Heart right ventricle (tissue), 16 donors: Measurements from ENCODE around the gene TMEM62. TPM values are rescaled to one million over a fixed set of nuclear protein-coding genes. Genes with fewer than 3 reads are reported as not detected.

Experiments
- ATAC-seq, 8 donors: fragments of 200-7000 bp; cut with Tn5 transposase; one replicate each; pipeline ENCODE4 v1.9.1; 2020; ENCODE audit warnings: mild to moderate bottlenecking in 8 of 8, moderate library complexity in 8 of 8, moderate number of reproducible peaks in 1 of 8
- DNase-seq, 2 donors: peaks; one replicate each; pipeline ENCODE4 v3.0.0-alpha.2; 2020
- H3K27ac ChIP-seq, 10 donors: fragments of 200-600 bp; sonication (generic) in 2 of 10; one replicate each; pipeline versions ENCODE4 v1.5.0 to v1.8.0; 2020 to 2022; ENCODE audit warnings: mild to moderate bottlenecking in 3 of 10
- H3K27me3 ChIP-seq, 7 donors: fragments of 200-600 bp; one replicate each; pipeline ENCODE4 v1.8.0; 2021 to 2022; ENCODE audit warnings: mild to moderate bottlenecking in 2 of 7
- H3K36me3 ChIP-seq, 9 donors: fragments of 200-600 bp; sonication (generic) in 1 of 9; one replicate each; pipeline versions ENCODE4 v1.5.0 to v1.8.0; 2020 to 2022; ENCODE audit warnings: mild to moderate bottlenecking in 2 of 9
- H3K4me1 ChIP-seq, 9 donors: fragments of 200-600 bp; sonication (generic) in 1 of 9; one replicate each; pipeline versions ENCODE4 v1.5.0 to v1.8.0; 2020 to 2022; ENCODE audit warnings: mild to moderate bottlenecking in 4 of 9
- H3K4me3 ChIP-seq, 10 donors: fragments of 200-600 bp; sonication (generic) in 2 of 10; one replicate each; pipeline versions ENCODE4 v1.5.0 to v1.8.0; 2020 to 2022; ENCODE audit warnings: mild to moderate bottlenecking in 7 of 10, moderate library complexity in 2 of 10
- H3K9me3 ChIP-seq, 11 donors: fragments of 200-600 bp in 10 of 11; sonication (generic) in 2 of 11; one replicate each; pipeline versions ENCODE4 v1.5.0 to v1.8.0; 2013 to 2022; ENCODE audit warnings: mild to moderate bottlenecking in 2 of 11, control low read depth in 1 of 11, moderate library complexity in 1 of 11
- CTCF ChIP-seq, 9 donors: fragments of 200-600 bp; sonication (generic) in 2 of 9; IDR thresholded peaks; one replicate each; pipeline versions ENCODE4 v1.5.0 to v1.8.0; 2021 to 2022; ENCODE audit warnings: antibody characterized with exemption in 9 of 9, mild to moderate bottlenecking in 5 of 9, moderate library complexity in 1 of 9
- WGBS, 2 donors: extraction: QIAGEN DNeasy Blood & Tissue Kit; methylation state at CpG; one replicate each; pipeline ENCODE4 v1.1.7; 2013; ENCODE audit warnings: inconsistent platforms in 1 of 2; 5-methylcytosine and 5-hydroxymethylcytosine counted together
- intact Hi-C, 10 donors: fragments of 100-400 bp; cut with DNase I; formaldehyde crosslinking; loops; one replicate each; pipeline versions ENCODE4 v1.11.1 to v1.14.2; 2022
- polyA plus RNA-seq, 2 donors: library from polyadenylated mRNA; stranded (reverse); fragments of 200-250 nt; gene quantifications; one replicate each; pipeline ENCODE4 v1.2.3, GENCODE V29; 2013
- total RNA-seq, 10 donors: library from RNA; stranded (reverse); fragmentation: NEBNext Ultra II Directional in 3 of 10; extraction: Animal tissue kit (Norgen Biotek cat#: 25700) in 3 of 10; gene quantifications; one replicate each; pipeline versions ENCODE4 v1.2.1 to v1.2.4, GENCODE V29; 2021 to 2023
- donor health status: Arrhythmogenic right ventricular cardiomyopathy.
- donor health status: ischemic (EF 13 %, LVEDD 7.1; RV severe dilation, severe dysfunction).
- donor health status: healthy with polysubstance abuse.
- donor health status: DM: no; HTN: yes; CAD: no.
- donor health status: DM: no; HTN: no; CAD: no.
- donor health status: ischemic (EF 25% LVEDD 6.9; RV normal size, moderate dysfunction).
- donor health status: ischemic (EF 25% LVEDD 5.7; RV mildly dilated, moderate dysfunction).
- donor health status: healthy.
- donor health status: DM: yes; HTN: yes; CAD: no.
- donor health status: Ischemic cardiomyopathy.
- donor health status: ischemic (EF 35%, LVEDD 5.7; RV mildly dilated, moderate dysfunction).
- donor health status: nonischemic (EF 11% LVEDD 7.7; RV severe dilation, severe dysfunction).
- donor health status: DM: yes; HTN: yes; CAD: no.
- donor health status: PGD.
- donor health status: ischemic (EF 29% LVEDD 5.4; RV normal size, mild dysfunction).
- donor health status: nonischemic (EF 23%, LVEDD 6.1; RV moderate dilation, normal function).

The TMEM62 gene
- total and polyA plus RNA-seq, 12 donors = 7.6 to 13.9 (median 11.7) TPM

- no peak overlapping the region for H3K27ac ChIP-seq
- no peak for DNase-seq
- intact Hi-C loops = no loop called here
- TF ChIP-seq CTCF (IDR thresholded peaks at IDR 0.05) = no peak
- no peak overlapping the region for H3K4me3 ChIP-seq
- H3K36me3 ChIP-seq = no peaks in the 10 kb centered on the region
- ATAC-seq = no peak
- WGBS, 2 donors = 86 to 93% methylated on average over 2 of the region's 2 CpGs
- H3K9me3 ChIP-seq = no peaks in the 10 kb centered on the region
- peaks cover 0 to 9% (median 3%) of the 10 kb centered on the region in 9 donors for H3K4me1 ChIP-seq
- H3K27me3 ChIP-seq = peaks cover 0 to 4% (median 0%) of the 10 kb centered on the region in 7 donors
These were observed 14.6 kb upstream of the TMEM62 start for GRCh38 chr15:43118829-43119228.

- 75 to 79% methylated on average over 2 of the region's 2 CpGs for WGBS, 2 donors
- no peaks in the 10 kb centered on the region for H3K36me3 ChIP-seq
- peak overlapping the region in 1 of 10 donors; percentile 80 for H3K27ac ChIP-seq
- DNase-seq (no peak), ATAC-seq (no peak)
- H3K27me3 ChIP-seq = no peaks in the 10 kb centered on the region
- intact Hi-C loops = no loop called here
- H3K4me1 ChIP-seq = peaks cover 0 to 9% (median 3%) of the 10 kb centered on the region in 9 donors
- H3K9me3 ChIP-seq = no peaks in the 10 kb centered on the region
- H3K4me3 ChIP-seq = no peak overlapping the region
- no peak for TF ChIP-seq CTCF (IDR thresholded peaks at IDR 0.05)
These were observed 11.5 kb upstream of the TMEM62 start for GRCh38 chr15:43121863-43122262.

GRCh38 chr15:43125100-43125661, 8.2 kb upstream of the TMEM62 start:
- 86 to 87% methylated on average over 3 of the region's 3 CpGs for WGBS, 2 donors
- Histone ChIP-seq H3K4me3 (no peak overlapping the region), H3K9me3 (peaks cover 0 to 12% (median 0%) of the 10 kb centered on the region in 11 donors), H3K27ac (no peak overlapping the region), H3K4me1 (peaks cover 0 to 18% (median 3%) of the 10 kb centered on the region in 9 donors), H3K36me3 (no peaks in the 10 kb centered on the region), H3K27me3 (no peaks in the 10 kb centered on the region)
- intact Hi-C loops = no loop called here
- ATAC-seq = no peak
- no peak for DNase-seq
- no peak for TF ChIP-seq CTCF (IDR thresholded peaks at IDR 0.05)

- 86 to 93% methylated on average over 6 of the region's 6 CpGs for WGBS, 2 donors
- peaks cover 0 to 12% (median 0%) of the 10 kb centered on the region in 11 donors for H3K9me3 ChIP-seq
- ATAC-seq (no peak), DNase-seq (no peak)
- no peaks in the 10 kb centered on the region for H3K36me3 ChIP-seq
- H3K4me1 ChIP-seq = peaks cover 0 to 18% (median 3%) of the 10 kb centered on the region in 9 donors
- intact Hi-C loops = no loop called here
- H3K27ac ChIP-seq = no peak overlapping the region
- H3K27me3 ChIP-seq = no peaks in the 10 kb centered on the region
- TF ChIP-seq CTCF (IDR thresholded peaks at IDR 0.05) = no peak
- no peak overlapping the region for H3K4me3 ChIP-seq
These were observed 7.0 kb upstream of the TMEM62 start for GRCh38 chr15:43126356-43126755.
